NOMO-1 treated with dmso at 0.1 percent for 144 hours (cell line): ENCODE results near the gene DLG2.

Experiments used
- DNase-seq: peaks from one replicate; lab custom pipeline; 2025; ENCODE audit not compliant: unreplicated experiment; lab: John Stamatoyannopoulos, UW

DLG2 gene

DNA sequence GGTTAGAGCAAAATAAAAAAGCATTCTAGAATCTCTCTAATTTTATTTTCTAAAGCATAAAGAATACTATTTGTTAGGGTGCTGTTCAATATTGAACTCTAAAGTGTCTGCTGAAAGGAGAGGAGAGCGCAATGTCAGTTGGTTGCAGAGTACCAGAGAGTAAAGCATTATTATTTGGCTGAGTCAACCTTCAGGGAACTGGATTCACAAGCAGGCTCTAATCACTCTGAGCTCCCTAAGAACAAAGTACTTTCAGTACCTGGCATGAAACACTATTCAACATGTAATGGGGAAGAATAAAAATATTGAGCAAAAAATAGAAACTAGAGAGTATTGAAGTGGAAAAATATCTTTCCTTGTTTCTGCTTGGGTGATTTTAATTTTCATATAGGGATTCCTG, 1380.0 kb downstream of the DLG2 start:
- no peak for DNase-seq

- no peak for DNase-seq
Measured at GRCh38 chr11:84243629-84244263, 1383.4 kb downstream of the DLG2 start.

DNA sequence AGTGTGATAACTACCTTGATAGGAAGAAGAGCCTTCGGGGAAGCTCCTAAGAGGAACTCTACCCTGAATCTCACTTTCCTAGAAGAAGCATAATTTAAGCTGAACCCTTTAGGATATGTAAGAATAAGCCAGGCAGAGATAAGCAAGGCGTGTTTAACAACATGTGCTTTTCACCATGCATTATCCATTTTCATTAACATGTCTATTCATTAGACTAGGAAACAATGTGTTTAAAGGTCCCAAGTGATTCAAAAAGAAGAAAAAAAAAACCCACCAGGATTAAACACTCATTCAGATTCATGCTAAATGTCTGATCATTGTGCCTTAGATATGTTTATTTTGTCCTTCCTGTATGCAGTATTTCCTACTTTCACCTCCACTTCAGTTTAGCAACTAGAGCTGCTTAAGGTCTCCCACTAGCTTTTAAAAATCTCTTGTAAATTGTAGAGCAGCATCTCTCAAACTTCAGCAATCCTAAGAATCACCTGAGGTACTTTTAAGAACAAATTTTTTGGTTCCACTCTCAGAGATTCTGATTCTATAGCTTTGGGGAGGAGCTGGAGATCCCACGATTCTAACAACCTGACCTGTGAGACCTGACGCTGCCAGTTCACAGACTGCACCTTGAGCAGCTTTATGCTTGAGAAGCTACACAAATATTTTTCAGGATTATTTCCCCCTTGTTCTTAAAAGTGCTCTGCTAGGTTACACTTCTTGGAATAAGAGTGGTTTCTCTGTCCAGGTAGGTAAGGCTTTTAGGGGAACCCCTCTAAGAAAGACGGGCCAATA, 1385.6 kb downstream of the DLG2 start:
- no peak for DNase-seq

DNA sequence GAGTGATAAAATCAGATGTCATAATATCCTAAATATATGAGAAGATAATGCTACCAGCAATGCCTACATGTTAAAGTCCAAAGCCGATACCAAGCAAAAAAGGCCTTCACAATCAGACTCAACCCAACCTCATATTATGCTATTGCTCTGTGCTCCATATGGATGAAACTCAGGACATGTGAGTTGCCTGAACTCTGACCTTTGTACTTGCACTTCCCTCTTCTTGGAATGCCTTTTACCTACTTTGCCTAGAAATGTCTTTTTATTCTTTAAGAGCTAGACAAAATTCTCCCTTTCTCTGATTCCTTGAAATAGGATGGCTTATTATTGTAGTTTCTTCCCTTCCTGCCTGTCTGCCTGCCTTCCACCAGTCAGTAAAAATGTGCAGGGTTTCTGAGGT, 1386.3 kb downstream of the DLG2 start:
- DNase-seq: no peak

DNA sequence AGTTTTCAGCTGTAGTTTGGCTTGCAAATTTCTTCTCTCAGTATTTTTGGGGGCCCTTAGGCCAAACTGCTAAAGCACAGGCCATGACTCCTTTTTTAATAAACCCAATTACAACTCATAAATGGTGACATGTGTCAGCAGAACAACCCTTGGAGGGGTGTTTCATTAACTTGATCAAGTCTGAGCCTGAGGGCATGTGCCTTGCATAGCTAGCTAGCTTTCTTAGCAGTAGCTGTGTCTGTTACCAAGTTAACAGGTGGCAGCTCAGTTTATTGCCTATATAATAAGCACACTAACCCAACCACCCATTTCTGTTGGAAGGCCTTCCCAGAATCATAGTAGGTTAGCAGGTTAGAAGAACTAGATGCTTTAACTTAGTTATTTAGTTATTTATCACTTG, 1390.7 kb downstream of the DLG2 start:
- no peak for DNase-seq

- no peak for DNase-seq
Measured at GRCh38 chr11:84234462-84235202, 1392.5 kb downstream of the DLG2 start.

DNA sequence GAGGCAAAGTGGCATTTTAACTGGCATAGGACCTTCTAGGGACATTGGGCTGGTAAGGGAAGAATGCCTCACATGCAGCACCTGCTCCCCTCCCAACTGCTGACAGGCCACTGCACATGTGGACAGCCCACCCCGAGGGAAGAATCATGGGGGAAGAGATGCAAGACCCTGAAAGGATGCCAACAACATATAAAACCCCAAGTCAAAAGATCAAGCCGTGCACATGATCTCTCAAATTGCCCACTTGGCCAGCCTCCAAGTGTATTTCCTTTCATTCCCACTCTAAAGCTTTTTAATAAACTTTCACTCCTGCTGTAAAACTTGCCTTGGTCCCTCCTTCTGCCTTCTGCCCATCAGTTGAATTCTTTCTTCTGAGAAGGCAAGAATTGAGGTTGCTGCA, 1393.1 kb downstream of the DLG2 start:
- no peak for DNase-seq

GRCh38 chr11:84232511-84232910, 1394.6 kb downstream of the DLG2 start:
- DNase-seq: no peak

DNA sequence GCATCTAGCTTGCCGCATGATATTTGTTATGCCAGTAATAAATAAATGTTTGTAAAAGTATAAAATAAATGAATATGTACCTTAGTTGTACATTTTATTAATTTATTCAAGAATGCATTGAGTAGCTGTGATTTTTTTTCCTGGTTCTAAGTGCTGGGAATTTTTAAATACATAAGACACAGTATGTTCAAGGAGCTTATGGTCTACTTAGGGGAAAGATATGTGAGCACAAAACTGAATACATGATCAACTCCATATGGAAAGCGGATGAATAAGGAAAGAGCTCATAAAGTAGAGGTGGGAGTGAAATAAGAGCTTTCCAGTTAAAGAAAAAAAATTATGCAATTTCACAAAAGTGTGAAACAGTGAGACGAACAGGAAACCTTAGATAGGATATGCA, 1396.7 kb downstream of the DLG2 start:
- no peak for DNase-seq

DNA sequence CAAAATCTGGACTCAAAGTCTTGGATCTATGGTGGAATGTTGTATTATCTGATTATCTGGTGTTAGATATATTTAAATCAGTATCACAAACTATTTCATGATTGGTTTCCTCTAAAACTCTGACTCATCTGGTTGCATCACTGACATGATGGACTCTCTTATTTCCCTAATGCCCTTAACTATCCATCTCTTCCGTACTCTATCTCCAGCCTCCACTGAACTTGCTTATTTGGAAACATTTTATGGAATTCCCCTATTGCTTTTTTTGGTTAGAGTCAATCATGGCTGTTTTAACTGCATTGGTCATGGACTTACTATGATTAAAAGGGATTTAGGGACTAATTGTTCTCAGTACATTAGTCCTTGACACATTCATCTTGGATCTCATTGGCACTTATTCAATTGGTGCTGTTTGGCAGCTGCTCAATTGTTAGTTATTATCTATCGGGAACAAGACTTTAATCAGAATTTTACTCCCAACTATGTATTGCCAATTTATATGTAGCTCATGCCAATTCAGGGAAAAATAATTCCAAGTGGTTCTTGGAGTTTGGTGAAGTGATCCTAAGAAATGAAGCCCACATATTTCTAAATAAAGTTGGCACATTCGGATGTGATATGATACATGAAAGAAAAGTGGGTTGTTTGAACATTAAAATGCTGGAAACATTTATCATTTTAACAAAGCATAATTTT, 1399.0 kb downstream of the DLG2 start:
- no peak for DNase-seq

GRCh38 chr11:84224042-84224441, 1403.1 kb downstream of the DLG2 start:
- DNase-seq: no peak

GRCh38 chr11:84218318-84218717, 1408.8 kb downstream of the DLG2 start:
- no peak for DNase-seq

DNA sequence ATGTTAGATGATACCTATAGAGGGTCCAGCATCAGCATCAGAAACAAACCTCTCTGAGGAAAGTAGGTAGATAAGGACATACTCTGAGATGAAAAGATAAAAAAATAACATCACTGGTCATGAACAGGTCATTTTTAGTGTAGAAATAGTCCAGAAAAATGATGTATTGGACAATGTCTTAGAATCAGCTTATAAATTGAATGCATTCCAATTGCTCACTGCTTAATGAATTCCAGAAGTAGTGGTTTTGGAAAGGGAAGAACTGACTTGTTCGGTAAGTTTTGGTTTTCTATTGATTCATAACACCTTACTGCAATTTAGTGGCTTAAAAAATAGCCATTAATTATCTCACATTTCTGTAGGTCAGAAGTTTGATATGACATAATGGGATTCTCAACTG, 1411.5 kb downstream of the DLG2 start:
- no peak for DNase-seq

DNA sequence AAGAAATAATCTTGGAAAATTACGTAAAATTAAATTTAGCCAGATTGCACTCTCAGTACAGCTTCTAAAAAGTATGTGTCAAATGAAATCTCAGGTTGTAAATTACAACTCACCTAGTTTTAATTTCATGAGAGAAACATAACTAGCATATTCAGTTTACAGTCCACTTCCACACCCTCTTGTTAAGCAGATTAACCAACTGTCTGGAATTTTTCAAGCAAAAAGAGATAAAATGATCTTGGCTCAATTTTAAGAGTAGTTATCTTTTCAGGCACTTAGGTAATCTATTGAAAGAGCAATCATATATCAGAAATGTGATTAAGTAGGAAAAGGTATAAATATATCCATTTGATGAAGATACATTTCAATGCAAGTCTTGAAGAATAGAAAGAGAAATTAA, 1412.6 kb downstream of the DLG2 start:
- no peak for DNase-seq

GRCh38 chr11:84212468-84213390, 1414.4 kb downstream of the DLG2 start:
- no peak for DNase-seq

GRCh38 chr11:84211896-84212295, 1415.2 kb downstream of the DLG2 start:
- DNase-seq: no peak

GRCh38 chr11:84194696-84195095, 1432.4 kb downstream of the DLG2 start:
- DNase-seq: no peak

GRCh38 chr11:84193706-84194105, 1433.4 kb downstream of the DLG2 start:
- no peak for DNase-seq

GRCh38 chr11:84188521-84188920, 1438.6 kb downstream of the DLG2 start:
- no peak for DNase-seq

DNA sequence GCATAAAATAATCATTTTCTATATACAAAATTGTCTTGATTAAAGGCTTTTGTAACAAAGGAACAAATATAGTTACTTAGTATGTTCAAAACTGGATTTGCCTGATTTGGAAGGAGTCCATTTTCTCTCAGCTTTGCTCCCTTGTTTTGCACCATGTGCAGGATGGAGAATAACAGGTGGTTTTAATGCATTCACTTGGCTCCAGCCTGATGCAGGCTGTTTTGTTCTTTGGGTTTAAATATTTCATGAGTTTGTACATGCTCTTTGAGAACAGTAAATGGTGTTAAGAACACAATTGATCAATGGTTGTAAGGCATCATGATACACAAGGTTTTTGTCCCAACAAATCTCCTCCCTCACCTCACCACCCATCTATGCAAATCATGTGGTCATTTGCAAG, 1454.1 kb downstream of the DLG2 start:
- DNase-seq: no peak
